Heart left ventricle (tissue), 13 donors: ENCODE data around the gene DIAPH2.

Experiments
- POLR2A ChIP-seq, 2 donors: fragments of 450-650 bp; IDR thresholded peaks; one replicate each; pipeline ENCODE4 v1.6.1; 2017; ENCODE audit warnings: antibody characterized with exemption in 2 of 2, mild to moderate bottlenecking in 2 of 2, moderate library complexity in 2 of 2
- TF ChIP-seq, protein P1 (sequence below), 12 donors: fragments of 200-600 bp; sonication (generic) in 4 of 12; IDR thresholded peaks; one replicate each; pipeline versions ENCODE4 v1.5.0 to v1.8.0; 2018 to 2022; ENCODE audit warnings: antibody characterized with exemption in 12 of 12, mild to moderate bottlenecking in 5 of 12
- donor health status: ischemic (EF 13 %, LVEDD 7.1; RV severe dilation, severe dysfunction).
- donor health status: DM: no; HTN: yes; CAD: no.
- donor health status: DM: no; HTN: no; CAD: no.
- donor health status: ischemic (EF 25% LVEDD 6.9; RV normal size, moderate dysfunction).
- donor health status: ischemic (EF 25% LVEDD 5.7; RV mildly dilated, moderate dysfunction).
- donor health status: ischemic (EF 35%, LVEDD 5.7; RV mildly dilated, moderate dysfunction).
- donor health status: nonischemic (EF 11% LVEDD 7.7; RV severe dilation, severe dysfunction).
- donor health status: DM: yes; HTN: yes; CAD: no.
- donor health status: PGD.
- donor health status: ischemic (EF 29% LVEDD 5.4; RV normal size, mild dysfunction).
- donor health status: nonischemic (EF 23%, LVEDD 6.1; RV moderate dilation, normal function).

DNA sequence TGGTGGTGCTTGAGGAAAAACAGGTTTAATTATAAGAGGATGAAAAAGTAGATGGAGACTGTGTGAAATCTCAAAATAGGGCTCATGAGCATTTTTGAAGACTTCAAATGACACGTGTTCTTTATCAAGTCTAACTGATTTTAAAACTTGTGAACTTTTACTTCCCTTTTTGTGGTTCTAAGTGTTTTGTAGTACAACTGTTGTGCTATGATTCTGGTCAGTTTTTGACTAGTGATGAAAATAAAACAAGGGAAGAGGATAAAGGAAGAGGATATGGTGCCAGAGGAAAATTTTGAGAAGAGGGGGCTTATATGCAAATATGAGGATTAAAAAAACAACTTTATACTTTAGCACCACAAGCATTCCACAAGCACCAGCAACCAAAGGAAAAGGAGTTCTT, 843.1 kb downstream of the DIAPH2 start:
- TF ChIP-seq, protein P1, sequence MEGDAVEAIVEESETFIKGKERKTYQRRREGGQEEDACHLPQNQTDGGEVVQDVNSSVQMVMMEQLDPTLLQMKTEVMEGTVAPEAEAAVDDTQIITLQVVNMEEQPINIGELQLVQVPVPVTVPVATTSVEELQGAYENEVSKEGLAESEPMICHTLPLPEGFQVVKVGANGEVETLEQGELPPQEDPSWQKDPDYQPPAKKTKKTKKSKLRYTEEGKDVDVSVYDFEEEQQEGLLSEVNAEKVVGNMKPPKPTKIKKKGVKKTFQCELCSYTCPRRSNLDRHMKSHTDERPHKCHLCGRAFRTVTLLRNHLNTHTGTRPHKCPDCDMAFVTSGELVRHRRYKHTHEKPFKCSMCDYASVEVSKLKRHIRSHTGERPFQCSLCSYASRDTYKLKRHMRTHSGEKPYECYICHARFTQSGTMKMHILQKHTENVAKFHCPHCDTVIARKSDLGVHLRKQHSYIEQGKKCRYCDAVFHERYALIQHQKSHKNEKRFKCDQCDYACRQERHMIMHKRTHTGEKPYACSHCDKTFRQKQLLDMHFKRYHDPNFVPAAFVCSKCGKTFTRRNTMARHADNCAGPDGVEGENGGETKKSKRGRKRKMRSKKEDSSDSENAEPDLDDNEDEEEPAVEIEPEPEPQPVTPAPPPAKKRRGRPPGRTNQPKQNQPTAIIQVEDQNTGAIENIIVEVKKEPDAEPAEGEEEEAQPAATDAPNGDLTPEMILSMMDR (IDR thresholded peaks at IDR 0.05) = no peak
- TF ChIP-seq POLR2A (IDR thresholded peaks at IDR 0.05) = no peak
